B cell (primary cell): ENCODE measurements around the gene ANO9. TPM values are rescaled to one million over a fixed set of nuclear protein-coding genes. Genes with fewer than 3 reads are reported as not detected.

Experiments
- ATAC-seq: fragments of 200-7000 bp; cut with Tn5 transposase; one replicate; pipeline ENCODE4 v1.10.0; 2021; ENCODE audit warnings: low read depth, mild to moderate bottlenecking, moderate number of reproducible peaks, moderate library complexity
- CTCF ChIA-PET: fragments of 350-600 bp; sonication (Branson Sonifier 250); formaldehyde crosslinking; loops from one replicate; lab custom pipeline; 2021; ENCODE audit warnings: antibody characterized with exemption, inconsistent platforms; lab: Charles Lee
- POLR2A ChIA-PET: fragments of 350-600 bp; sonication (Branson Sonifier 250); formaldehyde crosslinking; loops from one replicate; lab custom pipeline; 2021; ENCODE audit warnings: antibody characterized with exemption; lab: Charles Lee
- DNase-seq: peaks from one replicate; pipeline ENCODE4 v3.0.0; 2013
- H2AFZ ChIP-seq: 2 replicates; pipeline ENCODE4 v1.6.1; 2012; ENCODE audit warnings: mild to moderate bottlenecking, low read depth, low read length; ENCODE audit not compliant: insufficient read depth, poor library complexity, severe bottlenecking
- H3K27ac ChIP-seq, 2 donors: 1 replicate in 1 of 2; 2 replicates in 1 of 2; pipeline ENCODE4 v1.5.1; 2012 to 2013; ENCODE audit warnings: low read length in 2 of 2, mild to moderate bottlenecking in 2 of 2, moderate library complexity in 1 of 2
- H3K27me3 ChIP-seq, 4 experiments: fragments of 200-600 bp in 1 of 4; sonication (generic) in 1 of 4; replicated peaks in 1 of 4; 1 replicate in 2 of 4; 2 replicates in 2 of 4; pipeline versions ENCODE4 v1.6.1 to v1.7.0; 2013 to 2016; ENCODE audit warnings: low read length in 3 of 4, mild to moderate bottlenecking in 2 of 4, mixed read lengths in 1 of 4, moderate library complexity in 1 of 4; ENCODE audit not compliant: insufficient read depth in 4 of 4, control insufficient read depth in 3 of 4; ENCODE audit errors: control extremely low read depth in 1 of 4
- H3K36me3 ChIP-seq, 2 experiments: replicated peaks in 1 of 2; 1 replicate in 1 of 2; 2 replicates in 1 of 2; pipeline versions ENCODE4 v1.6.1 to v1.7.1; 2013; ENCODE audit warnings: low read length in 1 of 2; ENCODE audit not compliant: insufficient read depth in 2 of 2, control insufficient read depth in 1 of 2; ENCODE audit errors: control extremely low read depth in 1 of 2, extremely low read depth in 1 of 2
- H3K4me1 ChIP-seq, 2 donors: fragments of 200-600 bp in 1 of 2; sonication (generic) in 1 of 2; 1 replicate in 1 of 2; 2 replicates in 1 of 2; pipeline versions ENCODE4 v1.5.1 to v1.6.1; 2013 to 2017; ENCODE audit warnings: low read length in 2 of 2; ENCODE audit not compliant: control insufficient read depth in 2 of 2, insufficient read depth in 2 of 2
- H3K4me2 ChIP-seq: replicated peaks from 2 replicates; pipeline ENCODE3; 2012; ENCODE audit warnings: mild to moderate bottlenecking, low read depth, low read length; ENCODE audit not compliant: poor library complexity, severe bottlenecking
- H3K4me3 ChIP-seq, 5 experiments: fragments of 200-600 bp in 1 of 5; sonication (generic) in 1 of 5; 1 replicate in 3 of 5; 2 replicates in 2 of 5; pipeline versions ENCODE4 v1.5.1 to v1.7.0; 2011 to 2016; ENCODE audit warnings: low read length in 4 of 5, mild to moderate bottlenecking in 4 of 5, low read depth in 2 of 5, control low read depth in 1 of 5, moderate library complexity in 1 of 5; ENCODE audit not compliant: insufficient read depth in 1 of 5; ENCODE audit errors: control extremely low read depth in 1 of 5, extremely low read depth in 1 of 5
- H3K79me2 ChIP-seq: fragments of 200-600 bp; sonication (generic); one replicate; pipeline ENCODE4 v1.6.0; 2016; ENCODE audit warnings: low read length; ENCODE audit not compliant: control insufficient read depth, insufficient read depth
- H3K9ac ChIP-seq: fragments of 200-600 bp; sonication (generic); 2 replicates; pipeline ENCODE4 v1.6.1; 2017; ENCODE audit warnings: mild to moderate bottlenecking, low read length, moderate library complexity
- H3K9me3 ChIP-seq, 3 donors: one replicate each; pipeline versions ENCODE4 v1.6.1 to v1.7.1; 2013; ENCODE audit warnings: low read length in 2 of 3; ENCODE audit not compliant: control insufficient read depth in 2 of 3, insufficient read depth in 1 of 3; ENCODE audit errors: control extremely low read depth in 1 of 3
- H4K20me1 ChIP-seq: 2 replicates; pipeline ENCODE4 v1.6.0; 2012; ENCODE audit warnings: mild to moderate bottlenecking, low read length; ENCODE audit not compliant: insufficient read depth, control insufficient read depth, poor library complexity, severe bottlenecking
- H3K27ac Mint-ChIP-seq: one replicate; pipeline ENCODE4 v1.8.0; 2021; ENCODE audit warnings: mixed read lengths
- H3K27me3 Mint-ChIP-seq: one replicate; pipeline ENCODE4 v1.8.0; 2021; ENCODE audit warnings: mixed read lengths
- H3K4me1 Mint-ChIP-seq: one replicate; pipeline ENCODE4 v1.8.0; 2021; ENCODE audit warnings: mixed read lengths
- H3K4me3 Mint-ChIP-seq: one replicate; pipeline ENCODE4 v1.8.0; 2021; ENCODE audit warnings: mixed read lengths
- H3K9me3 Mint-ChIP-seq: one replicate; pipeline ENCODE4 v1.8.0; 2022; ENCODE audit warnings: mixed read lengths; ENCODE audit not compliant: insufficient read depth
- EZH2 ChIP-seq: IDR thresholded peaks from 2 replicates; pipeline ENCODE4 v1.6.1; 2012; ENCODE audit warnings: borderline replicate concordance, low read depth, mild to moderate bottlenecking, moderate library complexity, low read length; ENCODE audit not compliant: insufficient read depth, poor library complexity, severe bottlenecking
- WGBS: methylation state at CpG from one replicate; pipeline ENCODE4 v1.1.5; 2013; ENCODE audit warnings: missing lambda C conversion rate; ENCODE audit not compliant: insufficient coverage; 5-methylcytosine and 5-hydroxymethylcytosine counted together
- intact Hi-C: fragments of 100-400 bp; cut with micrococcal nuclease; formaldehyde crosslinking; loops from one replicate; pipeline ENCODE4 v1.10.0; 2022
- polyA plus RNA-seq: library from polyadenylated mRNA; depleted of rRNA; stranded (reverse); fragments of >200 nt; gene quantifications from 2 replicates; pipeline ENCODE4 v1.2.3, GENCODE V29; 2012
- total RNA-seq, 2 donors: library from RNA; stranded (reverse); fragments of 120-200 nt in 1 of 2; gene quantifications; 1 replicate in 1 of 2; 2 replicates in 1 of 2; pipeline versions ENCODE4 v1.2.3 to v1.2.4, GENCODE V29; 2013 to 2022
- TF ChIP-seq, protein P1 (sequence below): fragments of 200-600 bp; IDR thresholded peaks from one replicate; pipeline ENCODE4 v1.8.0; 2022; ENCODE audit warnings: antibody characterized with exemption, mild to moderate bottlenecking

Gene ANO9
- total and polyA plus RNA-seq, 2 donors (not counting 1 experiment from before 2014, with no cell fraction given): 62.0 to 107 TPM

- Mint-ChIP-seq H3K27me3 (no peaks in the 10 kb centered on the region), H3K4me3 (peak overlapping the region; percentile 34), H3K9me3 (no peaks in the 10 kb centered on the region), H3K4me1 (peaks cover 24% of the 10 kb centered on the region), H3K27ac (no peak overlapping the region)
- Histone ChIP-seq H3K4me3 (no peak overlapping the region), H3K4me1 (peaks cover 24 to 37% of the 10 kb centered on the region in 2 donors), H3K9me3 (no peaks in the 10 kb centered on the region), H2AFZ (no peak overlapping the region), H3K4me2 (peak overlapping the region; percentile 35), H4K20me1 (peaks cover 5% of the 10 kb centered on the region), H3K9ac (no peak overlapping the region), H3K36me3 (no peaks in the 10 kb centered on the region), H3K27me3 (no peaks in the 10 kb centered on the region), H3K27ac (no peak overlapping the region), H3K79me2 (peaks cover 13% of the 10 kb centered on the region)
- ATAC-seq (no peak), DNase-seq (no peak)
- TF ChIP-seq EZH2: no peak
- TF ChIP-seq, protein P1, sequence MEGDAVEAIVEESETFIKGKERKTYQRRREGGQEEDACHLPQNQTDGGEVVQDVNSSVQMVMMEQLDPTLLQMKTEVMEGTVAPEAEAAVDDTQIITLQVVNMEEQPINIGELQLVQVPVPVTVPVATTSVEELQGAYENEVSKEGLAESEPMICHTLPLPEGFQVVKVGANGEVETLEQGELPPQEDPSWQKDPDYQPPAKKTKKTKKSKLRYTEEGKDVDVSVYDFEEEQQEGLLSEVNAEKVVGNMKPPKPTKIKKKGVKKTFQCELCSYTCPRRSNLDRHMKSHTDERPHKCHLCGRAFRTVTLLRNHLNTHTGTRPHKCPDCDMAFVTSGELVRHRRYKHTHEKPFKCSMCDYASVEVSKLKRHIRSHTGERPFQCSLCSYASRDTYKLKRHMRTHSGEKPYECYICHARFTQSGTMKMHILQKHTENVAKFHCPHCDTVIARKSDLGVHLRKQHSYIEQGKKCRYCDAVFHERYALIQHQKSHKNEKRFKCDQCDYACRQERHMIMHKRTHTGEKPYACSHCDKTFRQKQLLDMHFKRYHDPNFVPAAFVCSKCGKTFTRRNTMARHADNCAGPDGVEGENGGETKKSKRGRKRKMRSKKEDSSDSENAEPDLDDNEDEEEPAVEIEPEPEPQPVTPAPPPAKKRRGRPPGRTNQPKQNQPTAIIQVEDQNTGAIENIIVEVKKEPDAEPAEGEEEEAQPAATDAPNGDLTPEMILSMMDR: no peak
- CTCF ChIA-PET: interaction anchor here (2.2 kb wide), 1 partner anchor 35 kb away, joined by 8 read pairs; no protein-coding TSS in a partner anchor
- 44% methylated on average over 13 of the region's 14 CpGs for WGBS
- intact Hi-C loops: loop anchor here (2.0 kb wide), 1 partner anchor 35 kb away; no protein-coding TSS in a partner anchor
- POLR2A ChIA-PET: interaction anchor here (0.5 to 0.6 kb wide), 2 partner anchors 23 to 122 kb away, joined by 3 read pairs; partner anchors contain the start of gene HRAS
Measured at GRCh38 chr11:413120-414081, 28.4 kb downstream of the ANO9 start.
